NB4 (cell line): ENCODE data around the gene ZNF497.

Experiments used
- POLR2A ChIP-seq: IDR thresholded peaks from 2 replicates; pipeline ENCODE4 v1.6.1; 2011; ENCODE audit warnings: mild to moderate bottlenecking; ENCODE audit not compliant: insufficient read length; ENCODE audit errors: extremely low read depth
- TF ChIP-seq, protein P1 (sequence below): IDR thresholded peaks from one replicate; pipeline ENCODE4 v1.5.1; 2012; ENCODE audit warnings: low read depth, low read length

DNA sequence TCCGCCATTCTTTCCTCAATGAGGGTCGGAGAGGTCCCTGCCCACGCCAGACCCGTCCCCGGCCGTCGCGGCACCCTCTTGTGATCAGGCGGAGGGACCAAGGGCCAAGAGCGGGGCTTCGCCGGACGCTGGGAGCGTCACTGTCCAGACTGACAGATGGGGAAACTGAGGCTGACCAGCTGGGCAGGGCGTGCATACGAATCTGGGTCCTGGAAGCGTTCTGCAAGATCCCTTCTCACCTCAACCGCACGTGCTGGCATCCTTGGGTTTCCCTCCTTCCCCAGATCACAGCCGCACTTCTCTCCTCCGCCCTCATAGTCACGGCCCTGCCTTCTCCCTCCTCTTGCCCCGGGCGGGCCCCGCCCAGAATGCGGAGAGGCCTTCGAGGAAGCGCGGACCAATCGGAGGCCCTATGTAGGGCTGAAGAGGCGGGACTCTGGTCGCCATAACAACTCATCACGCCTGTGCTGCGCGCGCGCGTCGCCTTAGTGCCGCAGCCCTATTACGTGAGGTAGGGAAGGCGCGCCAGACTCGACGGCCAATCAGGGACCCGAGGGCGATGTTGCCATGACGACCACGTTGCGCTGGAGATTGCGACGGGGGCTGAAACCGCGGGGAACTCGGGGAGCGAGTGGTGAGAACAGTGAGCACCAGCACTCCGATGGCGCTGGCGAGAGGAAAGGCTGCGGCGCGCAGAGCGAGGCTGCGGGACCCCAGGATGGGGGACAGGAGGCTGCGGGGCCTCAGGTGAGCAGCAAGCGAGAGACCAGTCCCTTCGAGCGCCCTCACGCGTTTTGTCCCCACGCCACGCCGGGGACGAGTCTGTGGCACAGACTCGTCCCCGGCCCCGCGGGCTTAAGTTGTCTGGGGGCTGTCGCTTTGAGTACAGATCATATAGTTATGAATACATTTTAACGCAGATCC, 38.6 kb upstream of the ZNF497 start:
- TF ChIP-seq, protein P1, sequence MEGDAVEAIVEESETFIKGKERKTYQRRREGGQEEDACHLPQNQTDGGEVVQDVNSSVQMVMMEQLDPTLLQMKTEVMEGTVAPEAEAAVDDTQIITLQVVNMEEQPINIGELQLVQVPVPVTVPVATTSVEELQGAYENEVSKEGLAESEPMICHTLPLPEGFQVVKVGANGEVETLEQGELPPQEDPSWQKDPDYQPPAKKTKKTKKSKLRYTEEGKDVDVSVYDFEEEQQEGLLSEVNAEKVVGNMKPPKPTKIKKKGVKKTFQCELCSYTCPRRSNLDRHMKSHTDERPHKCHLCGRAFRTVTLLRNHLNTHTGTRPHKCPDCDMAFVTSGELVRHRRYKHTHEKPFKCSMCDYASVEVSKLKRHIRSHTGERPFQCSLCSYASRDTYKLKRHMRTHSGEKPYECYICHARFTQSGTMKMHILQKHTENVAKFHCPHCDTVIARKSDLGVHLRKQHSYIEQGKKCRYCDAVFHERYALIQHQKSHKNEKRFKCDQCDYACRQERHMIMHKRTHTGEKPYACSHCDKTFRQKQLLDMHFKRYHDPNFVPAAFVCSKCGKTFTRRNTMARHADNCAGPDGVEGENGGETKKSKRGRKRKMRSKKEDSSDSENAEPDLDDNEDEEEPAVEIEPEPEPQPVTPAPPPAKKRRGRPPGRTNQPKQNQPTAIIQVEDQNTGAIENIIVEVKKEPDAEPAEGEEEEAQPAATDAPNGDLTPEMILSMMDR = no peak
- peak; percentile 81 for TF ChIP-seq POLR2A
